Heart left ventricle (tissue), 16 donors: ENCODE data around the gene GET3. TPM values are rescaled to one million over a fixed set of nuclear protein-coding genes. Genes with fewer than 3 reads are reported as not detected.
A peak's percentile ranks its signal among the peaks of the same experiment; 100 is the strongest.

ENCODE experiments used
- ATAC-seq, 4 donors: fragments of 200-7000 bp; cut with Tn5 transposase; one replicate each; pipeline ENCODE4 v1.9.1; 2020 to 2022; ENCODE audit warnings: moderate library complexity in 4 of 4, mild to moderate bottlenecking in 3 of 4, moderate number of reproducible peaks in 1 of 4
- DNase-seq, 5 donors: peaks; one replicate each; pipeline ENCODE4 v3.0.0-alpha.2; 2020
- H3K27ac ChIP-seq, 12 donors: fragments of 200-600 bp; sonication (generic) in 4 of 12; one replicate each; pipeline versions ENCODE4 v1.5.0 to v1.8.0; 2016 to 2022; ENCODE audit warnings: mild to moderate bottlenecking in 2 of 12
- H3K27me3 ChIP-seq, 9 donors: fragments of 200-600 bp; sonication (generic) in 2 of 9; one replicate each; pipeline versions ENCODE4 v1.5.1 to v1.8.0; 2016 to 2022; ENCODE audit warnings: mild to moderate bottlenecking in 3 of 9
- H3K36me3 ChIP-seq, 9 donors: fragments of 200-600 bp; sonication (generic) in 2 of 9; one replicate each; pipeline versions ENCODE4 v1.5.0 to v1.8.0; 2018 to 2022; ENCODE audit warnings: mild to moderate bottlenecking in 2 of 9
- H3K4me1 ChIP-seq, 12 donors: fragments of 200-600 bp; sonication (generic) in 4 of 12; one replicate each; pipeline versions ENCODE4 v1.5.0 to v1.8.0; 2016 to 2022; ENCODE audit warnings: mild to moderate bottlenecking in 3 of 12
- H3K4me3 ChIP-seq, 12 donors: fragments of 200-600 bp; sonication (generic) in 4 of 12; one replicate each; pipeline versions ENCODE4 v1.5.0 to v1.8.0; 2017 to 2022; ENCODE audit warnings: mild to moderate bottlenecking in 9 of 12, moderate library complexity in 4 of 12
- H3K9me3 ChIP-seq, 12 donors: fragments of 200-600 bp; sonication (generic) in 4 of 12; one replicate each; pipeline versions ENCODE4 v1.5.0 to v1.8.0; 2016 to 2022; ENCODE audit warnings: mild to moderate bottlenecking in 1 of 12
- POLR2A ChIP-seq, 2 donors: fragments of 450-650 bp; IDR thresholded peaks; one replicate each; pipeline ENCODE4 v1.6.1; 2017; ENCODE audit warnings: antibody characterized with exemption in 2 of 2, mild to moderate bottlenecking in 2 of 2, moderate library complexity in 2 of 2
- WGBS, 4 donors: extraction: QIAGEN DNeasy Blood & Tissue Kit in 2 of 4; methylation state at CpG; one replicate each; pipeline versions ENCODE4 v1.1.5 to v1.1.7; 2013 to 2018; 5-methylcytosine and 5-hydroxymethylcytosine counted together
- intact Hi-C, 10 donors: fragments of 100-400 bp; cut with DNase I; formaldehyde crosslinking; loops; one replicate each; pipeline versions ENCODE4 v1.11.1 to v1.14.2; 2022
- polyA plus RNA-seq, 2 donors: library from polyadenylated mRNA; stranded (reverse); fragments of 200-250 nt; gene quantifications; one replicate each; pipeline ENCODE4 v1.2.3, GENCODE V29; 2013
- total RNA-seq, 9 donors: library from RNA; depleted of rRNA in 2 of 9; stranded (reverse); fragments of >200 nt in 2 of 9; fragmentation: NEBNext Ultra II Directional in 3 of 9; extraction: Animal tissue kit (Norgen Biotek cat#: 25700) in 3 of 9; gene quantifications; one replicate each; pipeline versions ENCODE4 v1.1.0 to v1.2.4, GENCODE V29; 2016 to 2023
- TF ChIP-seq, protein P1 (sequence below), 12 donors: fragments of 200-600 bp; sonication (generic) in 4 of 12; IDR thresholded peaks; one replicate each; pipeline versions ENCODE4 v1.5.0 to v1.8.0; 2018 to 2022; ENCODE audit warnings: antibody characterized with exemption in 12 of 12, mild to moderate bottlenecking in 5 of 12
- donor health status: ischemic (EF 13 %, LVEDD 7.1; RV severe dilation, severe dysfunction).
- donor health status: healthy with polysubstance abuse.
- donor health status: DM: no; HTN: yes; CAD: no.
- donor health status: DM: no; HTN: no; CAD: no.
- donor health status: ischemic (EF 25% LVEDD 6.9; RV normal size, moderate dysfunction).
- donor health status: ischemic (EF 25% LVEDD 5.7; RV mildly dilated, moderate dysfunction).
- donor health status: healthy.
- donor health status: DM: yes; HTN: yes; CAD: no.
- donor health status: ischemic (EF 35%, LVEDD 5.7; RV mildly dilated, moderate dysfunction).
- donor health status: nonischemic (EF 11% LVEDD 7.7; RV severe dilation, severe dysfunction).
- donor health status: DM: yes; HTN: yes; CAD: no.
- donor health status: PGD.
- donor health status: ischemic (EF 29% LVEDD 5.4; RV normal size, mild dysfunction).
- donor health status: nonischemic (EF 23%, LVEDD 6.1; RV moderate dilation, normal function).

GET3 gene
- total and polyA plus RNA-seq, 11 donors: 54.3 to 133 (median 62.9) TPM

DNA sequence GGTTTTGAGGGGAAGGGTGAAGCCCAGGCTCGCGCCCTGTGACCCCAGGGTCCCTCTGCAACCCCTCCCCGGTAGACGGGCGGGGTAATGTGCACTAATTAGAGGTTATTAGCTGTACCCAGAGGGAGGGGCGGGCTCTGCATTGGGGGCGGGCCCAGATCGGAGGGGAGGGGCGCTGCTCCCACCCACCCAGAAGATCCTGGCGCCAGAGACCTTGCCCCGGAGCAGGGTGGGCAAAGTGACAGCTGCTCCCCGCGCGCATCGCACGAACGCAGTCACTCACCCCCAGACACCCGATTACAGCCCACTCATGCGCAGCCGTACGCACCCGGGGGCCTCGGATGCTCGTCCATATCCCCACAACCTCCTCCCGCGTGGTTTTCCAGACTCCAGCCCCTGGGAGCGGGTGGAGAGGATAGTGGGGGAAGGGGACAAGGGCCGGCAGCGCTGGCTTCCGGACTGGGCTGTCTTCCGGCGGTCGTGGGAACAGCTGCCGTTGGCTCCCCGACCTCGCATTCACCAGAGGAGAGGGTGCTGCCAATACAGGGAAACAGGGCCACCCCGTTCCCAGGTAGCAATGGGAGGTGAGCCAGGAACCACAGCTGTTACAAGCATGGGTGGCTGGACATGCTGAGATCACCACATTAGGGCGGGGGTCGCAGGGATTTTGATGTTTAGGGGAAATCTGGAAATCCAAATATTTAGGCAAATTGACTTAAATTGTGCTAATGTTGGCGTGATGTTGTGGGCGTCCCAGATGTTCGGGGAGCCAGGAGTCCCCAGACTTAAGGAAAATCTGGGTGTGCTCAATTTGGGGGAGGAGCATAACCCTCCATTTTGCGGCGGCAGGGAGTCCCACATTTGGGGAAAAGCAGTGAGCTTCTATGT, 41.0 kb downstream of the GET3 start:
- DNase-seq (peak; percentile 84 to 90 (median 86)), ATAC-seq (peak; percentile 27 to 60 (median 43))
- Histone ChIP-seq H3K9me3 (no peaks in the 10 kb centered on the region), H3K27ac (peak overlapping the region; percentile 78 to 99 (median 94)), H3K27me3 (no peaks in the 10 kb centered on the region), H3K4me3 (peak overlapping the region; percentile 41 to 83 (median 68)), H3K36me3 (peaks cover 0 to 2% (median 0%) of the 10 kb centered on the region in 9 donors), H3K4me1 (peaks cover 0 to 64% (median 51%) of the 10 kb centered on the region in 12 donors)
- 3 to 4% (median 4%) methylated on average over 32 to 44 of the region's 44 CpGs for WGBS, 4 donors
- TF ChIP-seq POLR2A (IDR thresholded peaks at IDR 0.05): peak in 1 of 2 donors; percentile 54
- TF ChIP-seq, protein P1, sequence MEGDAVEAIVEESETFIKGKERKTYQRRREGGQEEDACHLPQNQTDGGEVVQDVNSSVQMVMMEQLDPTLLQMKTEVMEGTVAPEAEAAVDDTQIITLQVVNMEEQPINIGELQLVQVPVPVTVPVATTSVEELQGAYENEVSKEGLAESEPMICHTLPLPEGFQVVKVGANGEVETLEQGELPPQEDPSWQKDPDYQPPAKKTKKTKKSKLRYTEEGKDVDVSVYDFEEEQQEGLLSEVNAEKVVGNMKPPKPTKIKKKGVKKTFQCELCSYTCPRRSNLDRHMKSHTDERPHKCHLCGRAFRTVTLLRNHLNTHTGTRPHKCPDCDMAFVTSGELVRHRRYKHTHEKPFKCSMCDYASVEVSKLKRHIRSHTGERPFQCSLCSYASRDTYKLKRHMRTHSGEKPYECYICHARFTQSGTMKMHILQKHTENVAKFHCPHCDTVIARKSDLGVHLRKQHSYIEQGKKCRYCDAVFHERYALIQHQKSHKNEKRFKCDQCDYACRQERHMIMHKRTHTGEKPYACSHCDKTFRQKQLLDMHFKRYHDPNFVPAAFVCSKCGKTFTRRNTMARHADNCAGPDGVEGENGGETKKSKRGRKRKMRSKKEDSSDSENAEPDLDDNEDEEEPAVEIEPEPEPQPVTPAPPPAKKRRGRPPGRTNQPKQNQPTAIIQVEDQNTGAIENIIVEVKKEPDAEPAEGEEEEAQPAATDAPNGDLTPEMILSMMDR (IDR thresholded peaks at IDR 0.05): no peak
- intact Hi-C loops: loop anchor here in 1 of 10 donors (2.0 kb wide), 1 partner anchor 15 kb away; no protein-coding TSS in a partner anchor

DNA sequence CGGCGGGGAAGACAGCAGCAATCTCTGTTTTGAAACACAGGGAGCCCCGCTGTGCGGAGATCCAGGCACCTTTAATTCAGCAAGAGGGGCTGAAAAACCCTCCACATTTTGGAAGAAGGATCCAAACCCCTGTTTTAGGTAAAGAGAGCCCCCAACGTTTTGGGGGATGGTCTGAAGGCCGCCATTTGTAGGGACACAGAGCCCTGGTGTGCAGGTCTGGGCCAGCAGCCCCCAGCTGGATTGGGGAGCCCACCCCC, 41.5 kb downstream of the GET3 start:
- 48 to 67% (median 56%) methylated on average over 6 of the region's 6 CpGs for WGBS, 4 donors
- Histone ChIP-seq H3K36me3 (peaks cover 0 to 2% (median 0%) of the 10 kb centered on the region in 9 donors), H3K9me3 (no peaks in the 10 kb centered on the region), H3K27me3 (no peaks in the 10 kb centered on the region), H3K4me1 (peaks cover 4 to 65% (median 55%) of the 10 kb centered on the region in 12 donors), H3K4me3 (peak overlapping the region in 10 of 12 donors; percentile 47 to 83 (median 68)), H3K27ac (peak overlapping the region; percentile 78 to 99 (median 94))
- ATAC-seq (no peak), DNase-seq (no peak)
- intact Hi-C loops: loop anchor here in 1 of 10 donors (2.0 kb wide), 1 partner anchor 14 kb away; no protein-coding TSS in a partner anchor
- no peak for TF ChIP-seq POLR2A (IDR thresholded peaks at IDR 0.05)
- TF ChIP-seq, protein P1 (IDR thresholded peaks at IDR 0.05): no peak

DNA sequence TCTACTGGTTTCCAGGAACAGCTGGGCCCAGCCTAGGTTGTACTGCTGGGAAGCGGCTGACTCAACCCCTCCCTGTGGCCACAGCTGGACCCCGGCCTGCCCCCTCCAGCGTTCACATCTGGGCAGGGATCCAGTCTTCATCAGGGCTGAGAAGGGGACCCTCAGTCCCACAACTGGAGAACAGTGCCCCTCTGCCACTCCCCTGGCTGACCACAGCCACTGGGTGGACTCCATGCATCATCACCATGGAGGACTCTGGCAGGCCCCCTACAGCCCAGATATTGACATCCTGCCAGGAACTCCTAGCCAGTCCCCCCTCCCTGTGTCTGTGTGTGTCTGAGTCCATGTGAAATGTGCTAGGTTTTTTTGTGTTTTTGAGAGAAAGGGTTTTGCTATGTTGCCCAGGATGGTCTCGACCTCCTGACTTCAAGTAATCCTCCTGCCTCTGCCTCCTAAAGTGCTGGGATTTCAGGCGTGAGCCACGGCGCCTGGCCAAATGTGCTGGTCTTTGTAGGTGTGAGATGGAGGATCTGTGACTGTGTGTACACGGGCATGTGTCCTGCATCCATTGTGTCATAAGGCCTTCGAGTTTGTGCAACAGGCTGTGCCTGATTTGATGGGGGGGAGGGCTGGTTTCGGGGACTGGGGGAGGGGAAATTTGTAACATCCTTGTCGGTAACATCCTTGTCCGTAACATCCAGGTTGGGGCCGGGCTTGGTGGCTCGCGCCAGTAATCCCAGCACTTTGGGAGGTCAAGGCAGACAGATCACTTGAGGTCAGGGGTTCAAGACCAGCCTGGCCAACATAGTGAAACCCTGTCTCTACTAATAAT, 42.1 kb downstream of the GET3 start:
- peak; percentile 8 to 34 (median 20) for ATAC-seq
- intact Hi-C loops: loop anchor here in 1 of 10 donors (2.0 kb wide), 1 partner anchor 13 kb away; no protein-coding TSS in a partner anchor

More for the DNA sequence above, 42.1 kb downstream of the GET3 start:
- 59 to 69% (median 66%) methylated on average over 13 to 15 of the region's 15 CpGs for WGBS, 4 donors
- peak; percentile 74 to 90 (median 81) for DNase-seq
- H3K36me3 ChIP-seq: no peaks in the 10 kb centered on the region
- H3K4me1 ChIP-seq: peaks cover 6 to 65% (median 55%) of the 10 kb centered on the region in 12 donors
- H3K27me3 ChIP-seq: no peaks in the 10 kb centered on the region
- H3K4me3 ChIP-seq: peak overlapping the region in 8 of 12 donors; percentile 54 to 83 (median 70)
- H3K27ac ChIP-seq: peak overlapping the region; percentile 78 to 99 (median 94)
- H3K9me3 ChIP-seq: no peaks in the 10 kb centered on the region
- TF ChIP-seq, protein P1 (IDR thresholded peaks at IDR 0.05): peak in 1 of 12 donors; percentile 20
- TF ChIP-seq POLR2A (IDR thresholded peaks at IDR 0.05): no peak
